ENCODE data around the gene NPR3. TPM values are rescaled to one million over a fixed set of nuclear protein-coding genes. Genes with fewer than 3 reads are reported as not detected.

Gene NPR3
- total RNA-seq, 1 experiment from 2014 or later: 2.2 TPM

DNA sequence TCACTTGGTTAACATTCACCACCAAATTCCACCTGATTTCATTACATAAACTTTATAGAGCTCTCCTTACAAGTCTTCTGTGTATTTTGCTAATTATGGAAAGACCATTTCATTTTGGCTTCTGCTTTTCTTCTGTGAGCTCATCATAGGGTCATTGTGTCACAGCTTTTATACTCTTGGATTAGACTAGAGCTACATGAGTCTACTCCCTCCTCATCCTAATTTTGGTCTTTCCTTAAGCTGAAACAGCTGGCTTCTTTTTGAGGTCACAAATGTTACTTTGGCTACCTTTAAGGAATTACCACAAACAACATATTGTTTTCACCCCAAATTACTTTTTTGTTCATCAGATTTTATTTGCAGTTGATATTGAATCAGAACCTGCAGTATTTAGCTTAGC is 103.0 kb downstream of the NPR3 start:
- no peaks in the 10 kb centered on the region for H4K20me1 ChIP-seq (ENCODE audit: insufficient read depth)
- no peak for DNase-seq
- H3K4me2 ChIP-seq: no peak overlapping the region
- BruUV-seq (replicated peaks): no TSS peak
- H3K79me2 ChIP-seq (ENCODE audit: low read depth): no peaks in the 10 kb centered on the region
- H3K9me3 ChIP-seq (ENCODE audit: insufficient read depth, low read depth): no peaks in the 10 kb centered on the region
- TF ChIP-seq, protein P1, sequence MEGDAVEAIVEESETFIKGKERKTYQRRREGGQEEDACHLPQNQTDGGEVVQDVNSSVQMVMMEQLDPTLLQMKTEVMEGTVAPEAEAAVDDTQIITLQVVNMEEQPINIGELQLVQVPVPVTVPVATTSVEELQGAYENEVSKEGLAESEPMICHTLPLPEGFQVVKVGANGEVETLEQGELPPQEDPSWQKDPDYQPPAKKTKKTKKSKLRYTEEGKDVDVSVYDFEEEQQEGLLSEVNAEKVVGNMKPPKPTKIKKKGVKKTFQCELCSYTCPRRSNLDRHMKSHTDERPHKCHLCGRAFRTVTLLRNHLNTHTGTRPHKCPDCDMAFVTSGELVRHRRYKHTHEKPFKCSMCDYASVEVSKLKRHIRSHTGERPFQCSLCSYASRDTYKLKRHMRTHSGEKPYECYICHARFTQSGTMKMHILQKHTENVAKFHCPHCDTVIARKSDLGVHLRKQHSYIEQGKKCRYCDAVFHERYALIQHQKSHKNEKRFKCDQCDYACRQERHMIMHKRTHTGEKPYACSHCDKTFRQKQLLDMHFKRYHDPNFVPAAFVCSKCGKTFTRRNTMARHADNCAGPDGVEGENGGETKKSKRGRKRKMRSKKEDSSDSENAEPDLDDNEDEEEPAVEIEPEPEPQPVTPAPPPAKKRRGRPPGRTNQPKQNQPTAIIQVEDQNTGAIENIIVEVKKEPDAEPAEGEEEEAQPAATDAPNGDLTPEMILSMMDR (conservative IDR thresholded peaks at IDR 0.05): no peak
- CTCF ChIA-PET: no interaction called here
- no peak overlapping the region for H3K27ac ChIP-seq
- H2AFZ ChIP-seq: no peak overlapping the region
- intact Hi-C loops (cut with micrococcal nuclease; ENCODE audit: unreplicated experiment): no loop called here
- H3K27me3 ChIP-seq (ENCODE audit: insufficient read depth, low read depth): 0 out of 2 replicates have a peak, but pooled peaks cover 12% of the 10 kb centered on the region
- POLR2A ChIA-PET (ENCODE audit: unreplicated experiment): no interaction called here
- no peaks in the 10 kb centered on the region for H3K36me3 ChIP-seq (ENCODE audit: low read depth)
- no peak overlapping the region for H3K4me3 ChIP-seq
- no peaks in the 10 kb centered on the region for H3F3A ChIP-seq (ENCODE audit: insufficient read depth, low read depth)
- no peaks in the 10 kb centered on the region for H3K4me1 ChIP-seq (replicated peaks; ENCODE audit: insufficient read depth)
- H3K9me2 ChIP-seq (ENCODE audit: insufficient read depth): no peaks in the 10 kb centered on the region

DNA sequence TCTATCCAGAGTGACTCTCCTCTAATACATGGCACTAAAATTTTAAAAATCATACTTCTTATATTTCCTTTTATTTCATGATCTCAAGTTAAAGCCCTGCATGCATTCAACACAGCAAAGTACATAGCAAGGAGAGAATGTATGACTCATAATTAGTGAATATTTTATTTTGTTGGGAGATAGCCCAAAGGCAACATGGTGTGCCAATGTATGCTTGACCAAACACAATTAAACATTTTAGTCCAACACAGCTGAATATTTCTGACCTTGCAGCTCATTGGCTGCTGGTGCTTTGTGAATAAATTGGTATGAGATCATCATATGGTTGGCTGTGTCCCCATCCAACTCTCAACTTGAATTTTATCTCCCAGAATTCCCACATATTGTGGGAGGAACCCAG is 103.5 kb downstream of the NPR3 start:
- BruUV-seq (replicated peaks): no TSS peak
- Histone ChIP-seq H3K4me1 (replicated peaks; ENCODE audit: insufficient read depth) (no peaks in the 10 kb centered on the region), H3K4me2 (no peak overlapping the region), H3K9me3 (ENCODE audit: insufficient read depth, low read depth) (no peaks in the 10 kb centered on the region), H3F3A (ENCODE audit: insufficient read depth, low read depth) (no peaks in the 10 kb centered on the region), H3K27ac (no peak overlapping the region), H3K79me2 (ENCODE audit: low read depth) (no peaks in the 10 kb centered on the region), H4K20me1 (ENCODE audit: insufficient read depth) (no peaks in the 10 kb centered on the region), H3K4me3 (no peak overlapping the region), H3K27me3 (ENCODE audit: insufficient read depth, low read depth) (0 out of 2 replicates have a peak, but pooled peaks cover 14% of the 10 kb centered on the region), H3K36me3 (ENCODE audit: low read depth) (no peaks in the 10 kb centered on the region), H3K9me2 (ENCODE audit: insufficient read depth) (no peaks in the 10 kb centered on the region), H2AFZ (no peak overlapping the region)
- TF ChIP-seq, protein P1 (conservative IDR thresholded peaks at IDR 0.05): no peak
- TF ChIP-seq EZH2 (IDR thresholded peaks at IDR 0.05; ENCODE audit: low read depth): no peak
- DNase-seq: no peak
- POLR2A ChIA-PET (ENCODE audit: unreplicated experiment): no interaction called here
- CTCF ChIA-PET: interaction anchor here (0.6 kb wide), 1 partner anchor 175 kb away, joined by 4 read pairs; no protein-coding TSS in a partner anchor
- intact Hi-C loops (cut with micrococcal nuclease; ENCODE audit: unreplicated experiment): no loop called here

DNA sequence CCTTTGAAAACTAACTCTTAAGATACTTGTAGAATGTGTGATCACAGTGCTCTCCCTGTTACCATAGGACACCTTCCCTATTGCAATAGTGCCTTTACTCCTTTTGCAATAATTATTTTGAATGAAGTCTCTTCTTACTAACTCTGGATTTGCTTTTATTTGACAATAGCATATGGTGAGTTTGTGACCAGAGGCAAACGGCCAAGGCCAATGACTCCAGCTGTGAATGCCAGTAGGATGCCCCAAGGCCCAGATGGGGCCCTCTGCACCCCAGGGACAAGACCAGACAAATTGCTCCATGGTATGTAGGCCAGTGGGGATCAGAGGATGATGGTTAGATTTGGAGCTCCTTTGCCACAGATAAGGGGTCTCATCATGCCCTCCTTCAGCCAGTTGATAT is 116.9 kb downstream of the NPR3 start:
- Histone ChIP-seq H3K36me3 (ENCODE audit: low read depth) (no peaks in the 10 kb centered on the region), H3K4me1 (replicated peaks; ENCODE audit: insufficient read depth) (no peaks in the 10 kb centered on the region), H2AFZ (no peak overlapping the region), H3K4me2 (no peak overlapping the region), H3K27me3 (ENCODE audit: insufficient read depth, low read depth) (peaks cover 32% of the 10 kb centered on the region), H3F3A (ENCODE audit: insufficient read depth, low read depth) (no peaks in the 10 kb centered on the region), H3K9me2 (ENCODE audit: insufficient read depth) (no peaks in the 10 kb centered on the region), H3K79me2 (ENCODE audit: low read depth) (no peaks in the 10 kb centered on the region), H4K20me1 (ENCODE audit: insufficient read depth) (no peaks in the 10 kb centered on the region), H3K4me3 (no peak overlapping the region), H3K27ac (no peak overlapping the region), H3K9me3 (ENCODE audit: insufficient read depth, low read depth) (no peaks in the 10 kb centered on the region)
- ChIA-PET CTCF (no interaction called here), POLR2A (ENCODE audit: unreplicated experiment) (no interaction called here)
- BruUV-seq (replicated peaks): no TSS peak
- intact Hi-C loops (cut with micrococcal nuclease; ENCODE audit: unreplicated experiment): no loop called here
- no peak for TF ChIP-seq EZH2 (IDR thresholded peaks at IDR 0.05; ENCODE audit: low read depth)
- TF ChIP-seq, protein P1 (conservative IDR thresholded peaks at IDR 0.05): no peak
- no peak for DNase-seq
